Stimulated activated CD8-positive, alpha-beta memory T cell treated with anti-CD3 and anti-CD28 coated beads, Interleukin-12 subunit alpha, Interleukin-12 subunit beta, amount 100 ng/mL, for 24 hours (primary cell): ENCODE results near the gene ATG7.

Source experiments
- DNase-seq: peaks from one replicate; pipeline ENCODE4 v3.0.0-alpha.2; 2020; ENCODE audit errors: extremely low read depth

ATG7 gene, protein sequence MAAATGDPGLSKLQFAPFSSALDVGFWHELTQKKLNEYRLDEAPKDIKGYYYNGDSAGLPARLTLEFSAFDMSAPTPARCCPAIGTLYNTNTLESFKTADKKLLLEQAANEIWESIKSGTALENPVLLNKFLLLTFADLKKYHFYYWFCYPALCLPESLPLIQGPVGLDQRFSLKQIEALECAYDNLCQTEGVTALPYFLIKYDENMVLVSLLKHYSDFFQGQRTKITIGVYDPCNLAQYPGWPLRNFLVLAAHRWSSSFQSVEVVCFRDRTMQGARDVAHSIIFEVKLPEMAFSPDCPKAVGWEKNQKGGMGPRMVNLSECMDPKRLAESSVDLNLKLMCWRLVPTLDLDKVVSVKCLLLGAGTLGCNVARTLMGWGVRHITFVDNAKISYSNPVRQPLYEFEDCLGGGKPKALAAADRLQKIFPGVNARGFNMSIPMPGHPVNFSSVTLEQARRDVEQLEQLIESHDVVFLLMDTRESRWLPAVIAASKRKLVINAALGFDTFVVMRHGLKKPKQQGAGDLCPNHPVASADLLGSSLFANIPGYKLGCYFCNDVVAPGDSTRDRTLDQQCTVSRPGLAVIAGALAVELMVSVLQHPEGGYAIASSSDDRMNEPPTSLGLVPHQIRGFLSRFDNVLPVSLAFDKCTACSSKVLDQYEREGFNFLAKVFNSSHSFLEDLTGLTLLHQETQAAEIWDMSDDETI

DNA sequence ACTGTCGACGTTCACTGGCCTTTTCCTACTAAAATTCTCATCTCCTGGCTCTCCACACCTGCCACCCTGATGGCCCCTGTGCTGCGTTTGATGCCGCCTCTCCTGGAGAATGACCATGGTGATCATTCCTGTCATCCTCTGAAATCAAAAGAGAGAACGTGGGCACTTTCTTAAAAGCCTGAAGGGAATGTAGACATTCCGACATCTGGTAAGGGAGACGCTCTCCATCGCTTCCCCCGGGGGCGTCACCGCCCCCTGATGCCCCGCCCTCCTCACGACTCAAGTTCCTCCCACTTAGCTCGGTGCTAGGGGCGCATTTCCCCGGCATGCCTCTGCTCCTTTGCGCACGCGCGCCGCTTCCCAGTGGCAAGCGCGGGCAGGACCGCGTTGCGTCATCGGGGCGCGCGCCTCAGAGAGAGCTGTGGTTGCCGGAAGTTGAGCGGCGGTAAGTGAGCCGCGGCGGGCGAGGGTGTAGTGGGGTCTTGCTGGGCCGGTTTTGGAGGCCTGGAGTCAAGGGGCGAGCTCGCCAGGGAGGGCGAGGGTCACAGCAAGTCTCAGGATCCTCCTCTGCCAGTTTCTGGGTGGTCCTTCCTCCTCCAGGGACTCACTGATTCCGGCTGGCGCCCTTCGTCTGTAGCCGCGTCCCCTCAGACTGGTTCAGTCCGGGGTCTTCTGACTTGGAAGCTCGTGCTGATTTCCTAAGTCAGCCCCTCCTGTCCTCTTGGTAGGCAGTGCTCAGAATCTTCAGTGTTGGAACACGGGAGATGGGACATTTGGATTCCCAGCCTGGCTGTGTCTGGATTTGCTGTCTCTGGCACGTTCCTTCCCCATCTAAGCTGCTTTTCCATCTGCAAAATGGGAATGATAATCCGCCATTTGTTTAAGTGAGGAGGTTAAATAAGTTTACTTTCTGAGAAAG is at the start of gene ATG7:
TSS of gene ATG7 (plus strand) at position 412 of the 919 bp plus-strand sequence. CDS start 26,299 bp downstream, outside the sequence.
- peak; percentile 92 for DNase-seq

DNA sequence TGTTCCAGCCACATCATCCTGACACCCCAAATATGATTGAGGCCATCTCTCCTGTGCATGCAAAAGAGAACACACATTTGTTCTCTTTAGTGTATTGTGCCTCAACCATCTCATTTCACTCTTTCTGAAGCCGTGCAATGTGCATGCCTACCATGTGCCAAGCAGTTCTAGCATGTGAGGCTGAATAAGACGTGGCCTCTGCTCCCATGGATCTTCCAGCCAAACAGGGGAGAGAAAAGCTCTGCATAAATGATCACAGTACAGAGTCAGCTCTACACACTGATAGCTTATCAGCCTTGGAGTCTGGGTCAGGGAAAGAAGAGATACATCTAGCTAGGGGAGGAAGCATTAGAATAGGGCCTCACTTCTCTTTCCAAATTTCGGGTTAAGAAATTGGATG is 48.2 kb upstream of the ATG7 start:
- DNase-seq = no peak

DNA sequence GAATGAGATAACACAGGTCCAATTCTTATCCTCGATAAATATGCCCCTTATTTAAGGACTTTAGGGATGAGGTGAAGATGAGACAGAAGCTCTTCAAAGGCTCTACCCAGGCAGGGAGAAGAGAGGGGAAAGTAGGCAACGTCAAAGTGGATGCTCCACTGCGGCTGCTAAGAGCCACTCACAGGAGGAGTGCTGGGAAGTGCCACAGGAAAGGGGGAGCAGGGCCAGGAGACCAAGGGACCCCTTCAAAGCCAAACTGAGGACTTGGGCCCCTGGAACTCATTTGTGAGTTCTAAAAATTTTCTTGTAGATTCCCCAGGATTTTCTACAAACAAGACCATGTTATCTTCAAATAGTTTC is 47.3 kb upstream of the ATG7 start:
- no peak for DNase-seq

DNA sequence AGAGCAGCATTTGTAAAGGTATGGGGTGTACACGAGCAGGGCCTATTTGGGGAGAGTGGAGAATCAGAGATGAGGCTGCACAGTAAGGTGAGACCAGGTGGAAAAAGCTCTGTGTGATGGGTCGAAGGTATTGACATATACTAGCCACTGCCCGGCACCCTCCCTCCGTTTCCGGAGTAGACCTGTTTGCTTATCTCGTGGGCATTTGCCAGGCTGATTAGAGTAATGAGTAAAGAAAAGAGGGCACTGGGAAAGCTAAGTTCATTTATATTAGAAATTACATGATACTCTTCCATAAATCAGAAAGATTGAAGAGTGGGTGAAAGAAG is 46.2 kb upstream of the ATG7 start:
- DNase-seq = no peak

DNA sequence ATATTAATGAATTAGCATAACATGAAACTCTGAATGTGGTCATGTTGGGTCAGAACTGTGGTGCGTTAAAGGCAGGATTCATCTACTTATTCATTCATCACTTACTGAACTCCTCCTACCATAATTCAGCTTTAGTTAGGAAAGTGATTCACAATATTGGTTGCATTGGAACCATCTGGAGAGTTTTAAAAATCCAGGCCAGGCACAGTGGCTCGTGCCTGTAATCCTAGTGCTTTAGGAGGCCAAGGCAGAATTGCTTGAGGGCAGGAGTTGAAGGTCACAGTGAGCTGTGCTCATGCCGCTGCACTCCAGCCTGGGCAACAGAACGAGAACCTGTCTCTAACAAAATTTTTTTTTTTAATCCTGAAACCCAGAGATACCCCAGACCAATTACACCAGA is 44.2 kb upstream of the ATG7 start:
- DNase-seq = no peak

DNA sequence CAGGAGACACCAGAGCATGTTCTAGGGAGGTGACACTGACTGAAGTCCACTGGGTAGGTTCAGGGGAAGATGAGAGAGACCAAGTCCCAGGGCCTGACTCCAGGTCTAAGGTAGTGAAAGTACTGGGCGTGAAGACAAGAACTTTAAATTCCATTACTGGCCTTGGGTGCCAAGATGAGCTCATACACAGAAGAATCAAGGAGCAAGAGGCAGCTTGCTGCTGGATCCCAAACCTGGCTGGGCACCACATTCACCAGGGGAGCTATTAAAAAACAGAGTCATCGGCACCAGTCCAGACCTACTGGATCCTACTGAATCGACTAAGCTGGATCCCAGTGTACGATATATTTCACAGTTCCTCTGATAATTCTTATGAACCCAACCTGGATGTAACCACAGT is 42.1 kb upstream of the ATG7 start:
- DNase-seq = no peak

DNA sequence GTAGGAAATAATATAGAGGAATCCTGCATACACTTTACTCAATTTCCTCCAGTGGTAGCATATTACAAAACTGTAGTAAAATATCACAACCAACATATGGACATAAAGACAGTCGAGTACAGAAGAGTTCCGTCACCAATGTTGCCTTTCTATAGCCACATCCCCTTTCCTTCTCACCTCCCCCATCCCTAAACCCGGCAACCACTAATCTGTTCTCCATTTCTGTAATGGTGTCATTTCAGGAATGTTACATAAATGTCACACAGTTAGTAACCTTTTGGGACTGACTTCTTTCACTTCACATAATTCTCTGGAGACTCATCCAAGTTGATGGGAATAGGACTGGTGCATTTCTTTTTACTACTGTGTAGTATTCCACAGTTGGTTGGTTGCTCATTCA is 41.4 kb upstream of the ATG7 start:
- no peak for DNase-seq

DNA sequence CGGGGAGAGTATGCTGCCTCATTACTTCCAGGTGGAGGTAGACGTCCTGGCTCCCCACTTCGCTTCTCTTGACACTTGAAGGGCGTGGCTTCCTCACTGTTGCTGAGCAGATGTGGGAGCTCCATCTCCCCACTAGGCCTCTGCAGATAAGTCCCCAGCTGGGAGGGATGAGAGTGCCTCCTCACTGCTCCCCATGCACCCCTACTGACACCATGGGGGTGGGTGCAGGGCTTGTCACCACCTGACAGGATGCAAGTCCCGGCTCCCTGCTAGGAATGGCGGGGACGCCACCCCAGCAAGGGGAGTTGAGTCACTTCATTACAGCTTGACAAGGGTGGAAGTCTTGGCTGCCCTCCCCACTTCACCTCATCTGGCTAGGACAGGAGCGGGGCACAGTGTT is 36.8 kb upstream of the ATG7 start:
- DNase-seq = no peak

DNA sequence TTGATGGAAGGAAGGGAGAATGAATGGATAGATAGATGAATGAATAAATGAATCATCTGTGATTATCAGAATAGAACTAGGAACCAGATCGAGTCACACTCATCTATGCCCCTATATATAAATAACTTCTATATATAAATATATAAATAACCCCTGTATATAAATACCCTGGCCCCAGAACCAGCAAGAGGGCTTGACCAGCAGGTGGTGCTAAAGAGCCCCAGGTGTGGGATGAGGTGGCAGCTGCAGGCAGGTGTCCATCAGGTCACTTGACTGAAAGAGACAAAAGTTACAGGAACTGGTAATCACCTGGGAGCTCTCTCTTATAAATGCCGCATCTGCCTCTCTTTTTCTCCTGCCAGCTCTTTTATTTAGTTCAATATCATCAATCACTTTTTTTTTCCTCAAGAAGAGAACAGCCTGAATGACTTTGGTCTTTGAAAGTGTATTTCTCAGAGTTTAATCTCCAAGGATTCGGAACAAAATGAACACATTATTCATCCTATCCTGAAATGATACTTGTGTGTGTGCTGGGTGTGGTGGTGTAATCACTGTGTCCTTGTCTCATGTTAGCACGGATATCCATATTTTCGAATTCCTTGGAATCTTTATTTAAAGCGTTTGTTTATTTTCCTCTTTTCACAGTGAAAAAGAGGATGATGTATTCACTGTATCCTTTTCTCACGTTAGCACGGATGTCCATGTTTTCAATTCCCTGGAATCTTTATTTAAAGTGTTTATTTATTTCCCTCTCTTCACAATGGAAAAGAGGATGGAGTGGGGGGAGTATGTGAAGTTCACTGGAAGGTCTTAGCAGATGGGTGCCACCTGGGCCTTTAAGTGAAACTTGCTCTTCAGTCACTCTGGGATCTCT is 35.4 kb upstream of the ATG7 start:
- peak; percentile 37 for DNase-seq

DNA sequence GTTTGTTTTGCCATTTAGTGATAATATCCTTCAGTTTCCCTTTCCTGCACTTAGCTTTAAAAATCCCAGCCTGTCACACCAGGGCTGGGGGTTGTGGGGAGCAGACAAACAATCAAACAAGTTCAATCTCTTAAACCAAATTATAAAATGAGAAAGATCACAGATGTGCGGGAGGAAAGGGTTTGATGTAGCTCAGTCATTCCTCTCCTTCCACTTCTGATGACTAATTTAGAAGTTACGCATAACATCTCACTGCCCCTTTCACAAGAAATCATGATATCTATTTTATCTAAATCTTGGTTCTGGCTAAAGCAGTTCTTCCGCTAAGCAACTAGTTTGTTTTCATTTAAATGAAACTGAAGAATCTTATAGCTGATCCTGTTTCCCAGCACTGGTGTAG is 34.1 kb upstream of the ATG7 start:
- DNase-seq = no peak

DNA sequence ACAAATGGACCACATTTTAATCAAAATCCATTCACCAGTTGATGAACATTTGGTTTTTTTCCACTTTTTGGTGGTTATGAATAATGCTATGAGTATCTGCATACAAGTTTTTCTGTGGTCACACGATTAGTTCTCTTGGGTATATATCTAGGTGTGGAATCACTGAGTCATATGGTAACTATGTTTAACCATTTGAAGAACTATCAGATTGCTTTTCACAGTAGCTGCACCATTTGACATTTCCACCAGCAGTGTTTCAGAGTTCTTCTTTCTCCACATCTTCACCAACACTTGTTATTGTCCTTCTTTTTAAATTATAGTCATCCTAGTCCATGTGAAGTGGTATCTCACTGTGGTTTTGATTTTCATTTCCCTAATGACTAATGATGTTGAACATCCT is 33.3 kb upstream of the ATG7 start:
- no peak for DNase-seq

DNA sequence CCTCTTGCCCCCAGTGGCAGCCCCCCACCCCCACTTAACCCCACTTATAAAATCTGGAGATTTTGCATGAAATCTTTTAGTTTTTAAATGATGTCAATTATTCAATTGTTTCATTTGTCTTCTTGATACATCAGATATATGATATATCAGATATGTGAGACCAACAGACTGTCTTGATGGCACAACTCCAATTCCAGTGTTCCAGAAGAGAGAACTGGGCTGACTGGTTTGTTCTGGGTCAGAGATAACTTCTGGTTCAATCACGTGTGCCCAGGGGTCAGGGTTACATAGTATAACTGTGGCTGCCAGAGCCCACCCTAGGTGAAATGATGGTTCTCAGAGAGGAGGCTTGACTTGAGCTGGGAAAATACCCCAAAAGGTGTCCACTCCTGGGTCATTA is 32.4 kb upstream of the ATG7 start:
- no peak for DNase-seq

DNA sequence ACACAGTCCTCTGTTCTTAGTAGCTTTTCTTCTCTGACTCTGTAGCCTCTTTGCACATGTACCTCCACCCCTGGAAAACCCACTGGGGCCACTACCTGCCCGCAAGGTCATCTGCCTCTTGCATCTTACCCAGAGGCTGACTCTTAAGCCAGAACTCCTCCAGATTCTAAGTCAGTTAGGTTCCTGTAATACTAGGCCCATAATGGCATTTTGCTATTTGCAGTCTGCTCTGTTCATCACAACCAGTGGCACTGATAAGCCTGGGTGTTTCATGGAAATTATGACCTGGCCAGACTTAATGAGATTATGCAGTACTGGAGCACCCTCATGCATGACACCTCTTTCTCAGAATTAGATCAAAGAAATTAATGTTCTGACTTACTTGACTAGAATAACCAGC is 31.7 kb upstream of the ATG7 start:
- DNase-seq = peak; percentile 24

DNA sequence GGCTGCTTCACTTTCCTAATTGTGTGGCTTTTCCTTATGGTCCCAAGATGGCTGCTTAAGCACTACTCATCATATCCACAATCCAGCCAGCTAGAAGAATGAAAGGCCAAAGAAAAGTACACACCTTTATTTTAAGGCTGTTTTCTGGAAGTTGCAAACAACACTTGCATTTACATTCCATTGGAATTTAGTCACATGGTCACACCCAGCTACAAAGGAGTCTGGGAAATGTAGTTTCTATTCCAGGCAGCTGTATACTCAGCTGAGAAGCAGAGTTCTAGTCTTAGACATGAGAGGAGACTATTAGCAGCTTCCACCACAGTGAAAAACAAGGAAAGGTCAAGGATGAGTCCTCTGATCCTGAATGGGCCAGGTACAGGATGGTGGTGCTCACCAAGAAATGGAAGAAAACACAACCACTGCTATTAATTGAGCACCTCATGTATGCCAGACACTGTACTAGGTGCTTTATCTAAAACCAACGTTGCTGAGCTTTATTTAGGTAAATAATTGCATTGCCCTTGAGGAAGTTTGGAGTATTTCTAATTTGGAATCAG is 28.0 kb upstream of the ATG7 start:
- DNase-seq = no peak

DNA sequence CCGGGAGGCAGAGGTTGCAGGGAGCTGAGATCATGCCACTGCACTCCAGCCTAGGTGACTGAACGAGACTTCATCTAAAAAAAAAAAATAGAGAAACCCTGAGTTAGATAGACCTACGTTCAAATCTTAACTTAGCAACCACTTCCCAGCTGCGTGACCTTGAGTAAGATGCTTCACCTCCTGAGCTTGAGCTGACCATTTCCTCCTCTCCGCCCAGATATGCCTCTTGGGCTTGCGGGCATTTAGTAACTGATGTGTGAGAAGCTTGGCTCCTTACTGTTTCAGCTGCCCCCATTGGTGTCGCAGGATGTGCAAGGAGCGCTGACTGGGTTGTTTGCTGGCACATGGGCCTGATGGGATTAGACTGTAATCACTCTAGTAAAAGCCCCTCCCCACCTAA is 26.9 kb upstream of the ATG7 start:
- DNase-seq = no peak

DNA sequence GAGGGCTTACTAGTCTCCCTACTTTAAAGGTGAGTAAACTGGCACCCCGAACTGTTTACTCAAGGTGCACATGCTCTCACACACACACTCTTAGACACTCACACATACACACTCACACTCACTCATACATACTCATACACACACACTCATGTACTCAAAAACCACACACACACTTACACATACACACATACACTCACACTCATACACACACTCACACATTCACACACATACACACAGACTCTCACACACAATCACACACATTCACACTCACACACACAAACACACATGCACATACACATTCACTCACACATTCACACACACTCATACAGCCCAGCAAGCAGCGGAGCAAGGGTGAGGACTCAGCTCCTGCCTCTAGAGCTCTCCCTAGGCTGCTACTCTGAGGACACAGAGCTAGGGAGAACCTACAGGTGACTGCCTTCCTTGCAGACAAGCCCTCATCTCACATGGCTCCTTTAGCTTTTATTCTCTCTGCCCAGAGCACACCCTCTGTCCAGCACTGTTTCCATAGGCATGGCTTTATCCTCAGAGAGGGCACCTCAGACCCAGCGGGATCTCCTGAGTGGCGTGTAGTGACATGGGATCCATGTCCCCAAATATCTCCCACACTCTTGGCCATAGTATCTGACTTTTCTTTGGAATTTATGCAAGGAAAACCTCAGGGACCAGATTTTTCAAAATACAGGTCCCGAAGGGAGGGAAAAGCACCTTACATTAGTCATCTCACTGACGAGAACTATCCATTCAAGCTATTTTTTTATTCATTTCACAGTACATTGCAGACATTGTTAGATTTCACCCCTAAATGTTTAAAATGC is 26.2 kb upstream of the ATG7 start:
- no peak for DNase-seq

DNA sequence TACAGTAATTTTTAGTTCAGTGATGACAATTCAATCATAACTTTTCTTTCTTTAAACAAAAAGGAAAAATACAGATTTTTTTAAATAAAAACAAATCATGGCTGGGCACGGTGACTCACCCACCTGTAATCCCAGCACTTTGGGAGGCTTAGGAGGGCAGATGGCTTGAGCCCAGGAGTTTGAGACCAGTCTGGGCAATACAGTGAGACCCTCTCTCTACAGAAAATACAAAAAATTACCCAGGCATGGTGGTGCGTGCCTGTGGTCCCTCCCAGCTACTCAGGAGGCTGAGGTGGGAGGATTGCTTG is 25.6 kb upstream of the ATG7 start:
- no peak for DNase-seq

DNA sequence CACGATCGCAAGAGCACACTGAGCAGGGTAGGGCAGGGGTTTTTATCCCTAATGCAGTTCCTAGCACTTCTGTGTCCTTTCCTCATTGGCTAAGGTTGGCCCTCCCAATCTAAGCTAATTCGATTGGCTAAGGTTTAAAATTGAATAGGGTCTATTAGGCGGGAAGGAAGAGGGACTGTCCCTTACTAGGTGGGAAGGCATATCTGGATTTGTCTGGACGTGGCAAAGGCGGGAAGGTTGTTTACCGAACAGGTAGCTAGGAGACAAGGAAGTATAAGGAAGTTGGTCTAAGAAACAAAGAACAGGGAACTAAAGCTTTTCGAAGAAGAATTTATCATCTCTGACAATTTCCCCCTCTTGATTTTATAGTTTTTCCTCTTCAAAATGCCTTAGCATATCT is 24.8 kb upstream of the ATG7 start:
- no peak for DNase-seq

DNA sequence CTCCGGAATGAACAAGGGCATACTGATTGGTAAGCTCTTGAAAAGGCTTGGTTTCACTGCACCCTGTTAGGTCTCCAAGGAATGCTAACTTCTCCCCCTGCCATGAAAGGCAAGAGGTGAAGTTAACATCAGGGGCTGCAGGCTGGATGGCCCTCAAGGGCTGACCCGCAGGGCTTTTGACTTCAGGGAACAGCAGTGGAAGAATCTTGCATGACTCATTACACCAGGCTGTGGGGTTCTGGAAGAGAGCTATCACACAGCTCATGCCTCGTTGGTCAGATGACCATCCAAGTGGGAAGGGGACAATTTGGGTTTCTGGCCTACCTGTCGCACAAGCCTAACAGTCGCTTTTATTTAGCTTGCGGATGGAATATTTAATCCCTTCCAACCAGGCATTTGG is 23.6 kb upstream of the ATG7 start:
- no peak for DNase-seq
